NCI-H526 (cell line): ENCODE results near the gene FAM25G.
"Not testable (repeated sequence)": the region's sequence is repeated elsewhere in the genome, so short reads cannot be mapped to it uniquely, and the experiment has no call there.

ENCODE experiments used
- DNase-seq, 2 experiments: peaks; one replicate each; lab custom pipeline; 2025; lab: John Stamatoyannopoulos, UW

FAM25G gene

DNA sequence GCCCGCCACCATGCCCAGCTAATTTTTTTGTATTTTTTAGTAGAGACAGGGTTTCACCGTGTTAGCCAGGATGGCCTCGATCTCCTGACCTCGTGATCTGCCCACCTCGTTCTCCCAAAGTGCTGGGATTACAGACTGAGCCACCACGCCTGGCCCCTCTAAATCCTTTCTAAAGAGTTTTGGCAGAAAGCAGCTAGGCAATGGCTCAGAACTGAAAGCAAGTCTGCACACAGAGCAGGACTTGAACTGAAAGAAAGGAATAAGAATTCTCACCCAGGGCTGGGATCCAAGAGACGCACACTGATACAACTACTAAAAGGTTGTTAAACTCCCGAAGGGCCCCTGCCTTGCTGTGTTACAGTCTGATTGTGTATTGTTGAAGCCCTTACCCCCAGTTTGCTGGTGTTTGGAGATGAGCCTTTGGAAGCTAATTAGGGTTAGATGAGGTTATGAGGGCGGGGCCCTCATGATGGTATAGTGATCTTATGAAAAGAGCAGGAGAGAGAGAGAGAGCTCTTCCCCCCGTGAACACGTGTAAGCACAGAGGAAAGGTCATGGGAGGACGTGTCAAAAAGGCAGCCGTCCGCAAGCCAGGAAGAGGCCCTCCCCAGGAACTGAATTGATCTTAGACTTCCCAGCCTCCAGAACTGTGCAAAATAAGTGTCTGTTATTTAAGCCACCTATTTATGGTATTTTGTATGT lies 26.1 kb downstream of the FAM25G start:
- not testable (repeated sequence) for DNase-seq

DNA sequence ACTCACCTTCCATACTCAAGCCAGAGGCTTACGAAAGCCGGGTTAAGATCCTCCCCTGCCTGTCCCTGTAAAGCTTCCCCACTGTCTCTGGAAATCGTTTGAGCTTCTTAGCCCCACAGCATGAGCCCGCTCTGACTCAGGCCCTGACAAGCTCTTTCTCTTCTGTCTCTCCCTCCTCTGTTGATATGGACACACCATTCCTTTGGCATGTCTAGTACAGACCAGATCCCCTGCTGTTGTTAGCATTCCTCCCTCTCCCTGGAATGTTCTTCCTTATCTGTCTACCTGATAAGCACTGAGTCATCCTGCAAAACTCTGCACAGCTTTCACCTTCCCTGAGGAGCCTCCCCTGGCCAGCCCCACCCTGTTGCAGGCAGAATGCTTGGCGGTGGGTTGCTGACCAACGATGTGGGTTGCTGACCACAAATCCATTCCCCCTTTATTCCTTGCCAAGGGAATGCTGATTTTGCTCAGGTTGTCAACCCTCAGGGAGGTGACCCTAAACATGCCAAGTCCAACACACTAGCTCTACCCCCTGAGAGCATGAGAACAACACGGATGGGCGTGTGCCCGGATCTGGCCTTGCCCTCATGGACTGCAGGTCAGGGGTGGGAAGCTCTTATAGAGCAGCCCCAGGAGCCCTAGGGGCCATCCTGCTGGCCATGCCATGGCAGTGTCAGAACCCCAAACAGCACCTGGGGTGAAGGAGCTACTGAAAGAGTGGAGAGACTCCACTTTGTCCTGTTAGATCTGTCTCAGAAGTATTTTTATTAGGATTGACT lies 28.7 kb downstream of the FAM25G start:
- not testable (repeated sequence) for DNase-seq

DNA sequence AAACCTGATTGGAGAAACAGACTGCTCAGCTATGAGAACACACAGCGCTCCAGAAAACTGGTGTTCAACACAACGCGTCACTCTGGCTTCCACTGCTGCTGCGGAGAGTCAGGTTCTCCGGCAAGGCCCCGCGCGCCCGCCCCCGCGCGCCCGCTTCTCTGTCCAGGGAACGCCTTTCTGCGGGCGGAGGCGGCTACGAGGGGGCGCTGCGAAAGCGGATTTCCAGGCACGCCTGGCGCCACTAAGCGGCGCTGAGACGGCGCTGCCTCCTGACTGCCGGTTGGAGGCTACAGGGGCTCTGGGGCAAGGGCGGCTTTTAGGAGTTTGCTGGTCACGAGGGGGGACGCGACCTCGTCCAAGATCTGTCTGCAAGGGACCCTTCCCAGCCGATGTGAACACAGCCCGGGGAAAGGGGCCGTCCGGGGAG lies 30.2 kb downstream of the FAM25G start:
- peak in 1 of 2 experiments; percentile 27 for DNase-seq

DNA sequence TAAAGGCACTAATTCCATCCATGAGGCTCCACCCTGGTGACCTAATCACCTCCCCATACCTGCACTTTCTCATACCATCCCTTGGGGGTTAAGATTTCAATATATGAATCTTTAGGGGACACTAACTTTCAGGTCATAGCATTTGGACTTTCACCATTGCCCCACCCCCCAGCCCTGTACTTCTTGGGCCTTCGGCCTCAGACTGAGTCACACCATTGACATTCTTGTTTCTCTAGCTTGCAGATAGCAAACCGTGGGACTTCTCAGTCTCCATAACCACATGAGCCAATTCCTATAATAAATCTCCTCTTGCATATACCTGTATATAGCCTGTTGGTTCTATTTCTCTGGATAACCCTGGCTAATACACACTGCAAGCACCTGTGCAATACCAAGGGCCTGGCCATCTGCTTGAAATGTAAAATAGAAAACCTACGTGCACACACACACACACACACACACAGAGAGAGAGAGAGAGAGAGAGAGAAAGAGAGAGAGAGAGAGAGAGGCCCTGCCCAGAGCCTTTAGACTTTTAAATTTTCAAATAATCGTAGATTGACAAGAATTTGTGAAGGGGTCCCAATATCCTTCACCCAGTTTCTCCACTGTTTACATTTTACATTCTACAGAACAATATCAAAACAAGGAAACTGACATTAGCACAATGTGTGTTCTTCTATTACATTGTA lies 32.9 kb downstream of the FAM25G start:
- DNase-seq, result no peak

DNA sequence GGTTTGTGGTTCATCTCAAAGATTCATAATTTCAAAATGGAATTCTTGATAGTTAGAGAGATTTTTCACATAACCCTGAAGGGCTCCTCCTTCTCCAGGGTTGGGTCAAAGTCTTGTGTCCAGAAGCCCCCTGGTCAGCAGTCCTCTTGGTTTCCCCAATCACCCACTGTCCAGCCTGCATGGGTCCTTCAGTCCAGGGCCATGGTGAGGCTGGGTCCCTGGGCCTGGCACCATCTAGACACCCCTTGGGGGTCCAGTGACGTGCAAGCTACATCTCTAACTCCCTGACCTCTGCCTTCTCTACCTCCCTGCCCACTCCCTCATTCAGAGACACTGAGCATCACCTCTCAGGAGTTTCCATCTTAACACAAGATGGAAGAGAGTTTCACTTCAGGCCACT lies 33.7 kb downstream of the FAM25G start:
- no peak for DNase-seq

DNA sequence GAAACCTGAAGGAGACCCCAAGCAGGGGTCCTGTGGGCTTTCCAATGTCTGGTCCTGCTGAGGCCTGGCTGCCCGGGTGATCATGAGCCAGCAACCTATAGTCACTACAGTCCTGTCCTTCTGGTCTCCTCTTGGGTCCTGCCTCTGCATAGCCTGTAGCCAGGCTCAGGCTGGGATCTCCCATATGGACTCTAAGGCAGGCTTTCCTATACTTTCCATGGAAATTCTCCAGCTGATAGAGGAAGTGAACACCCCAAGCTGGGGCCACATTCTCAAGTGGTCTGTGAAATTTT lies 34.0 kb downstream of the FAM25G start:
- no peak for DNase-seq

DNA sequence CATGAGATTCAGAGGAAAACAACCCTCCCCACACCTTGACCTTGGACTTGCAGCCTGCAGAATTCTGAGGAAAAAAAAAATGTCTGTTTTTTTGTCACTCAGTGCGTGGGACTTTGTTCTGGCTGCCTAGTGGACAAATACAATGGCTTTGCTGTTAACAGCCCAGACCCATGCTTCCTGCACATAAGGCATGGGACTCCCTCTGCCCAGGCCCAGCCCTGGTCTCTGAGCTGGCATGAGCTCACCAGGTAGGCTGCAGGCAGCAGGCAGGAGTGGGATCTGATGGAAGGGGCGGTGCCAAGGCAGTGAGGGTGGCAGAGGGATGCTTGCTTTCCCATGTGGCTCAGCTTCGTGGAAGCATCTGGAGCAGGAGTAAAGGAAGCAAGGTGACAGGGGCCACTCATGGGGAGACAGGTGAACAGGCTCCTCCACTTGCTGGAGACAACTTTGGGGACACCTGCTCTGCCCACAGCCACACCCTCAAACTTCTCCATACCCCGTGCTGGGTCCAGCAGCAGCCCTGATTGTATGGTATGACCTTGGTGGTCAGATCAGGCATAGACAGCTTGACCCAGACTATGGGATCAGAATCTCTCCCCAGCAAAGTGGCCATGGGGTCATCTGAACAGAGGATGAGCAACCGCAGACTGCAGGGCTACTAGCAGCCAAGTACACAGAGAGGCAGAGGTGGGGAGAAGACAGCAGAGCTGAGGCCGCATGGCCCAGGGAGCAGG lies 34.5 kb downstream of the FAM25G start:
- no peak for DNase-seq

DNA sequence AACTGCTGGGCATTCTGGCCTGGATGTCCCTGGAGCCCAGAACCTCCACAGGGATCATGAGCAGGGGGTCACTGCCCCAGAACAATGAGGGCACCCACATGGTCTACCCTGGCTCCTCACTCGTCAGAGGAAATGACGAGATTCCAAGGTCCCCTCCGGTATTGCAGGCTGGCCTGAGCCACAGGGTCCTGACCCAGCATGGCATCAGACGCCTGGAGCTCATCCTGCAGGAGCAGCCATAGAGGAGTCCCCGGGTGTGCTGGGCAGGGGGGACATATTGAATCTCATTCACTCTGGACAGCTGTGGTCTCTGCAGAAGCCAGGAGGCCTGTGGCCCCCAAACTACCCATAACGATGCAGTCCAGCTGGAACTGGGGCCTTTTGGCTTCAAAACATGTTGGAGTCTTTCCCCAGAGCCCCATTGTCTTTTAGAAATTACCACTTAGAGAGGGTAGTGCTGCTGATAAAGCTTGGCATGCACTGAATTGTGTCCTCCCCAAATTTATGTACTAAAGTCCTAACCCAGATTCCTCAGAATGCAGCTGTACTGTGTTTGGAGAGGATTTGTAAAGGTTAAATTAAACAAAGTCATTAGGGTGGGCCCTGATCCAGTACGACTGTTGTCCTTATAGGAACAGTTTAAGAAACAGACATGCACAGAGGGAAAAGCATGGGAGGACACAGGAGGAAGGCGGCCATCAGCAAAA lies 35.3 kb downstream of the FAM25G start:
- no peak for DNase-seq

DNA sequence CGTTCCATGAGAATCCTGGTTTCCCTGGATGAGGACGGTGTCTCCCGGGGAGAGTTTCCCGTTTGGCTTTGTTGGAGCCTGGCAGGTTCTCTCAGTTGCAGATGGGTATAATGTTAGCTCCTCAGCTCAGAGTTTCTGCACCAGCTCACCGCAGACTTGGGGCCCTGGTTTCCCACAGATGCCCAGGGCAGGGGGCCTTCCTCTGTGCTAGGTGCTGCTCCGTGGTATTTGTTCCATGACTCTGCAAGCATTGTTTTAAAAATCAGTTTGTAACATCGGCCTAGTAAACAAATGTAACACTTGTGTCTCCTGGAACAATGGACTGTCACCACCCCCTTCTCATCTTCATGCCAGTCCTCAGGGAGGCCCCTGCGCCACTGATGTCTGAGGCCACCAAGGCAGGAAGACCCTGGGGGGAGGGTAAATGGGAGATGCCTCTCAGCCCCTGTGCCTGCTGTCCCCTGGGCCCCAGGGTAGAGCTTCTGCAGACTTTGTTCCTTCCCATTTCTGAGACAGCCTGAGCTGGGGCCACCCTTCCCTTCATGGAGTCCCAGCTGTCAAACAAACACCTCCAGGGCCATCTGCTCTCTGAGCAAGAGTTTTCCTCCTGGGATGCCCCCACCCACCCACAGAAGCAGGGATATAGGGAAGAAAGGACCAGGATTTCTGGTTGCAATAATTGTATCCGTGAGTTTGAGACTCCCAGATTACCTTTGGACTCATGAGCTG lies 36.0 kb downstream of the FAM25G start:
- not testable (repeated sequence) for DNase-seq

DNA sequence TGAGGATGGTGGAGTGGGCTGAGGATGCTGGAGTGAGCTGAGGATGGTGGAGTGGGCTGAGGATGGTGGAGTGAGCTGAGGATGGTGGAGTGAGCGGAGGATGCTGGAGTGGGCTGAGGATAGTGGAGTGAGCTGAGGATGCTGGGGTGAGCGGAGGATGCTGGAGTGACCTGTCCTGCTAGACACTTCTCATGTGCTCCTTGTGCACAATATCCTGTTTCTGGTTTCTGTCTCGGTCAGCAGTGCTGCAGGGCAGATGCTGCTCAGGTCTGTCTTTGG lies 36.8 kb downstream of the FAM25G start:
- no peak for DNase-seq

DNA sequence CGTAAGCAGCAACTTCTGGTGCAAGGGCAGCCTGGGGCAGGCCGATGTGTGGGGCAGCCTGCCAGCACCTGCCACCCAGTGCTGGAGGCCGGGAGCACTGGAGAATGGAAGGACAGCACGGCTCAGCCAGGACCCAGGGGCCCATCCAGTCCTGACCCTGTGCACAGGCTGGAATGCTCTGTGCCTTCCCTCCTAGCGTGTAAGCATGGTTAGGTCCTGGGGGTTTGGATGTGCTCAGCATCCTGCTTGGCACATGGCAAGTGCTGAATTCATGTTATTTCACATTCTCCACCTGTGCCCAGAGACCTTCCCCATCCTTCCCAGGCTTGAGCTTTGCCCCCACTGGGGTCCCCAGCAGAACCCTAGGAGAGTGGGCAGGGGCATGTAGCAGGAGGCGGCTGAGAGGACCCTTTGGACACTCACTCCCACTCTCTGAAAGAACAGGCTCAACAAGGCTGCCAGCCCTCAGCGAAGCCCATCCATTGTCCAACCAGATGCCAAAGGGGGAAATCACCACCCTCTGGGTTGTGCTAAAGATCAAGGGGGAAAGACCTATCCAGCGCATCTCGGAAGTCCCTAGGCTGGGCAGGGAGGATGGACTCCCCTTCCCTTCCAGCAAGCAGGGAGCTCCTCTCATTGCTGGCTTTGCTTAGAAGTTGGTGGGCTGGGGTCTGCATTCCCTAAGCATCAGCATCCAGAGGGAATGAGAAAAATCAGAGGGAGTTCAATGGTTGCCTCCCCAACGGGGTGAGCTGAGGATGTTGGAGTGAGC lies 37.3 kb downstream of the FAM25G start:
- no peak for DNase-seq

DNA sequence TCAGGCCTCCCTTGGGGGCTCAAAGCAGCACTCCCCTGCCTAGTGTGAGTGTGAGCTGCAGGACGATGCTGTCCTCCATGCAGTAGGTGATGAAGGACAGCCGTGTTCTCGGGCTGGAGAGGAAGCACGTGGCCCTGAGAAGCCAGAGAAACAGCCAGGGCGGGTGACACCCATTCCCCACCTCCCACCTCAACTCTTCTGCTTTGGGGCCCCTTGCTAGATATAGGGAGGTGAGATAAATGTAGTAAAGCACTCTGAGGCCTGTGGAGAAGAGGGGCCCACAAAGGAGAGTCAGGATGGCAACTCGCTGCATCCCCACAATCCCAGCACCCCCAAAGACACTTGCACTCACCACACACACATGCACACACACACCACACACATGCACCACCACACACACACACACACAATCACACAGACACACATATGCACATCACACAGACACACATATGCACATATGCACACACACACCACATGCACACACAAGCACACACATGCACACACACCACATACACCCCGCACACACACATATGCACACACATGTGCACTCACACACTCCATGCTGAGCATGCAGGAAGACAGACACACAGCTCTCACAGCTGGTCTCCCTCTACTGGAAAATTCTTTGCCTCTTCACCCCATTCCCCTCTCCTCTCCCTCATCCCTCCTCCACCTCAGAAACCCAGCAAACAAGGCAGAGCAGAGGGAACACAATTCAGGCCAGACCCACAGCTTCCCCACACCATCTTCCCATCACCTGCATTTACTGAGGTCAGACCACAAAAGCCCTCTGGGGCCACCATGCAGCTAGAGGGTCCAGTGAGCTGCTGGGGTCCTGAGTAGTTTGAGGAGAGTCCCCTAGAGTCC lies 38.1 kb downstream of the FAM25G start:
- DNase-seq, result no peak

DNA sequence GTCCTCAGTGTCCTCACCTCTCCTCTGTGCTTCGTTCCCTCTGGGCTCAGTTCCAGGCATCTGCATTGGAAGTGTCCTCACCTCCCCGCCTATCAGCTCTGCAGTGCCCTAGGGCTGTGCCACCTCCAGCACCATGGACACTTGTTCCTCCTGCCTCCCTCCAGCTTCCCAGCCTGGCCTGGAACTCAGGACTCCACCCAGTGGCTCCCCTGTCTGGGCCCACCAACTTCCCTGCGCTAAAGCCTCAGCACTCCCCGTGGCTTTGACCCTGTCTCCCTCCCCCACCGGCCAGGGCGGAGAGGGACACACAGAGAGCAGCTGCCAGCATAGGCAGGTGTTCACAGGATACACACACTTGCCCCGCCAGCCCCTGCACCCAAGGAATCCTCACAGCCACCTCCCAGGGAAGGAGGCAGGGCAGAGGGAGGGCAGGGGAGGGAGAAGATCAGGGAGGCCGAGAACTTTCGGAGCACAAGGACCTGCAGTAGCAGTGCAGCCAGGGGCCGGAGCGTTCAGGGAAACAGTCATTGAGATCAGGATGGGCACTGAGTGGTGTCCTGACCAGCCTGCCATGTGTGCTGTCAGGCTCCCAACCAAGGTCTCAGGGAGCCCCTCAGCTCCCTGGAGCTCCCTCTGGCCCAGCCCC lies 38.9 kb downstream of the FAM25G start:
- DNase-seq, result no peak

DNA sequence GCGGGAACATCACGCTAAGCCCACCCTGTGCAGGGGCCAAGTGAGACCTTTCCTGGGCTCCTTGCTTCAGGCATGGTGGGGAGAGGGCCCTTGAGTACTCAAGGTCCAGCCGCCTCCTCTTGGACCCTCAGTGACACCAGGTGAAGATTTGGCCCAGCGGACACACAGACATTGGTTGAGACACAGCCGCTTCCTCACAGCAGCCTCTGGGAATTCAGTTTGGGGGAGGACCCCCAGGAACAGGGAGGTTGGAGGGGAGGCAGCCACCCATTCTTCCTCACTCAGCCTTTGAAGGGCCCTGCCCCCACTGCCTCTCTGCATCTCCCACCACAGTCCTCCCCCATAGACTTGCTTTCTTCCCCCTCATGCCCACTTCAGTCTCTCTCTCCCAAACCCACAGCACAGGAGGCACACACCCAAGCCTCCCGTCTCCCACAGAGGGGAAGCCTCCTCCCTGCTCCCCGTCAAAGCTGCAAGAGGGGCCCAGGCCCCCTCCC lies 39.5 kb downstream of the FAM25G start:
- no peak for DNase-seq

DNA sequence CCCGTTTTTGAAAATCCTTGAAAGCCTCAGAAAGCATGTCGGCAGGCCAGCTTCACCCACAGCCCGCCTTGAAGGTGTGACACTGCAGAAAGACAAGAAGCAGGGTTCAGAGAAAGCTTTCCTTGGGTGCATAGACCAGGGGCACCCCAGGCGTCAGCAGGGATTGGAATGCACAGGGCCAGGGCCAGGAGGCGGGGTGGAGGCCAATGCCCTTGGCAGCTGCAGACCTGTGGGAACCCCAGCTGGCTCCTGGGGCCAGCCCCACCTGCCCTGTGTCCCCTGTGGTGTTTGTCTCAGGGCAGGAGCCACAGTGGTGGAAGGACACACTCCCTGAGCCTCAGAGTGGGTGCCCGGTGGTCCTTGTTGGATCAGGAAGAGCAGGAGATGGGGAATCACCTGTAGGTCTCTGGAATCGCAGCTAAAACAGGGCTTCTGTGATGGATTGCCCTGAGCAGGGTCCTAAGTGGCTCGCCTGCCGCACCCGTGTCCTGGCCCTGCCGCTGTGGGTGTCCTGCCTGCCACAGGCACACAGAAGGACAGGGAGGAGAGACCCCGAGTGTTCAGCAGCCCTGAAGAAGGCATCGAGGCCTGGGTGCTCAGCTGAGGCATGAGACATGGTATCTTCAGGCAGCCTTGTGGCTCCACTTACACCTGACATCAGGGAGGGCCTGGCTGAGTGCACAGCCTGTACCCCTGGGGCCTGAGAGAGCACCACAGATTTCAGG lies 40.1 kb downstream of the FAM25G start:
- DNase-seq, result no peak

DNA sequence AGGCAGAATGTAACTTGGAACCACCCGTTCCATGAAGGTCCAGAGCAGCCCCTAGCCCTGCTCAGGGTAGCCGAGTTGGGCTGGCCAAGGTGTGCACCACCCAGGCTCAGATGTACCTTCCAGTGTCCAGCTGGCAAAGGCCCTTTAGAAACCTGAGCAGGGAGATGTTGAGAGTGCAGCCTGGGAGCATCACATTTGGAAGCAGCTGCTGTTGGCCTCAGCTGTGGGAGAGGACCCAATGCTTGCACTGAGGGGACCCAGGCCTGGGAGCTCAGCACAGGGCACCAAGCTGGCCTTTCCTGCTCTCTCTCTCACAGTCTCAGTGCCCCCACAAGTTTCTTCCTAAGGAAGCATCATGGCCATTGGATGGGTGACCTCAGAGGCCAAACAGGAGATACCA lies 41.1 kb downstream of the FAM25G start:
- no peak for DNase-seq

DNA sequence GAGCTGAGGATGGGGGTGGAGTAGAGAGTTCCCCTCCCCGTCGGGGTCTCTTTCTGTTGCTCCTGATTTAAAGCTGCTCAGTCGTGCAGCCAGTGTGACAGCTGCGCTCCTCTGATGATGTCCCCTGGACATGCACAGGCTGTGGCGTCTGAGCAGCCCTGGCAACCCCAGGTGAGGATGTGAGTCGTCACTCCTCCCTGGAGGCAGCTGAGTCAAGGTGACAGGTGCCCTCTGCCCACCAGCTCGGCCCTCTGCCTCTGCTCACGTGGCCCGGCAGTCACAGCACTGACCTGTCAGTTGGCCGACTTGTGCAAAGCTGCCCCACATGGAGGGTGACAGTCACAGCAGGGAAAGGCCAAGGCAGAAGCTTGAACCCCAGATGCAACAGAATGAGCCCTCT lies 41.5 kb downstream of the FAM25G start:
- DNase-seq, result no peak
